Limb (tissue), 2 donors: ENCODE results near the gene ARID1B.
A peak's percentile ranks its signal among the peaks of the same experiment; 100 is the strongest.

Experiments used
- DNase-seq, 2 donors: peaks; one replicate each; pipeline ENCODE4 v3.0.0-alpha.2; 2016; ENCODE audit errors: extremely low spot score in 2 of 2

Gene ARID1B

DNA sequence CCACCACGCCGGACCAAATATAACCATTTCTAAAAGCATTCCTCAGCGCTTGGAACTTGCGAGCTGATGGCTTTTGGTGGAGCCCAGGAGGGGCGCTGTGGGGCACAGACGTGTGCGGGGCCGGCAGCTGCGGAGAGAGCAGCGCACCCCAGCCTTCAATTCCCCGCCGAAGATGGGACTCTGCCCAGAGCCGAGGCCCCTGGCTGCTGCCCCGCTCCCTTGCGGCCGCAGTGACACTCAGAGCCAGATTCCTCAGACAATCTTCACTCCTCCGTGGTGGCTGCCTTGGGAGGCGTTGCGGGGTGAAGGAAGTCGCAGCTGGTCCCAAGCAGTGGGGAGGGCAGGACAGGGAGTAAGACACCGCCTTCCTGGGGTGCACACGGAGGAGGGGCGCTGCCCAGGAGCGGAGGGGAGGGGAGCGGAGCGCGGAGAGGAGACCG, 458.4 kb downstream of the ARID1B start:
- DNase-seq, result peak in 1 of 2 donors; percentile 70

DNA sequence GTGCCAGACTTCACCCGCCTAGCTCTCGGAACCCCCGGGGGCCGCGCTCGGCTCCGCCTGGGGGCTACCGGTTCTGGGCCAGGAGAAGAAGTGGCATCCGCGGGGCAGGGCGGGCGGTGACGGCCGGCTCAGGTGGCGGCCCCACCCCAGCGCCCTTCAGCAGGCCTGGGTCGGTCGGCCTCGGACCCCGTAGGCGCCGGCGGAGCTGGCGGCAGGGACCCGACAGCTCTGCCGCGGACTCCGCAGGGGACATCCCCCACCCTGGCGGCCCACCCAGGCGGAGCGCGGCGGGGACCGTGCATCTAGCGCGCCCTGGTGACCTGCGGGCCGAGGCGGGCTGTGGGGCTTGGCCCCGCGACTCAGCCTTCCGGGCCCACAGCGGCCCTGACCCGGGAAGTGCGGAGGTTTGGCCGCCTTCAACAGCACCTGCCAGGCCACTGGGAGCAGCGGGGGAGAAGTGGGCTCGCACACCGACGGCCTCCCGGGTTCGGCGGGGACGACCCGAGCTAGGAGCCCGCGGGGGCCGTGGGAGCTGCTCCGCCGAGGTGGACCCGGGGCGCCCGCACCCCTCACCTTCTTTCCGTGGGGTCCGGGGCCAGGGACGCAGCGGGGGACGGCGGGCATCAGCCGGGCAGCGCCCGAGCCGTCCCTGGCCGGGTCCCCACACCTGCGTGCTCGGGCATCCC, 459.0 kb downstream of the ARID1B start:
- DNase-seq, result no peak

DNA sequence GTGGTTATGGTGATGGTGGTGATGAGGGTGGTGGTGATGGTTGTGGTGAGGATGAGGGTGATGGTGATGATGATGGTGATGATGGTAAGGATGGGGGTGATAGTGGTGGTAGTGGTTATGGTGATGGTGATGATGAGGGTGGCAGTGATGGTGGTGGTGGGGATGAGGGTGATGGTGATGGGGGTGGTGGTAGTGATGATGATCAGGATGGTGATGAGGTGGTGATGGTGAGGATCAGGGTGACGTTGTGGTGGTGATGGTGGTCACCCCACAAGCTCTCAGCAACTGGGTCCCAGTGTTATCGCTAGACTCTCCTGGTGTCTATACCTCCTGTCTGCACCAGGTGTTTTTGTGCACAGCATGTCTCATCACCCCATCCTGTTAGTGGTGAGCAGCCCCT, 461.2 kb downstream of the ARID1B start:
- no peak for DNase-seq

DNA sequence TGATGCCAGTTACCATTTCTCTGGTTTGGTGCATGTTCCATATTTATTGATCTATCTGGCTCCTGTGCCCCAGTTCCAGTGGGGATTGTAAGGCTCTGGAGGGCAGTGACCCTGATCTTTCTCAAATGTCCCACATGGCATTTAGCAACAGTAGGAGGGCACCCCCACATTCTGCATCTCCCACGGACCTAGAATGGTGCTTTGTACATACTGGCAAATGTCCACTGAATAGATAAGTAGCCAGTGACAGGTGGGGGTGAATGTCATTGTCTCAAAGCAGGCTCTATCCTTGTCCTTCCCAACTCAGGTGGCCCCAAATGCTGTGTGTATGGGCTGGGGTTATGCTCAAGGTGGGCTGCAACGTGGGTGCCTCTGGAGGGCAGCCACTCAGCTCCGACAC, 462.0 kb downstream of the ARID1B start:
- DNase-seq, result no peak

- no peak for DNase-seq
These were observed 462.5 kb downstream of the ARID1B start for GRCh38 chr6:157239671-157240058.

- no peak for DNase-seq
These were observed 463.1 kb downstream of the ARID1B start for GRCh38 chr6:157240059-157240959.

DNA sequence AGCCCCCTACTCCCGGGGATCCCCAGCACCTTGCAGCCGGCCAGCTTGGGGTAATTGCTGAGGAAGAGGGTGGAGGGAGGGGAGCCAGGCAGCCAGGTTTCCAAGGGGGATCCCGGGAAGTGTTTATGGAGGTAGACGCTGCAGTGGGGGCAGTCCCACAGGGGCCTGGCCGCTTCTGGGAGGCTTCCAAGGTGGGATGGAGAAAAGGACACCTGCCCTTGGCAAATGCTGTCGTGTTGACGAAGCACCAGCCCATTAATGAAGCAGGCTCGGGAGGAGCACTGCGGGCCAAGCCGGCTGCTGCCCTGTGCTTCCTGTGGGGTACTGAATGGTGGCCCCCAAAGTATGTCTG, 463.8 kb downstream of the ARID1B start:
- no peak for DNase-seq

DNA sequence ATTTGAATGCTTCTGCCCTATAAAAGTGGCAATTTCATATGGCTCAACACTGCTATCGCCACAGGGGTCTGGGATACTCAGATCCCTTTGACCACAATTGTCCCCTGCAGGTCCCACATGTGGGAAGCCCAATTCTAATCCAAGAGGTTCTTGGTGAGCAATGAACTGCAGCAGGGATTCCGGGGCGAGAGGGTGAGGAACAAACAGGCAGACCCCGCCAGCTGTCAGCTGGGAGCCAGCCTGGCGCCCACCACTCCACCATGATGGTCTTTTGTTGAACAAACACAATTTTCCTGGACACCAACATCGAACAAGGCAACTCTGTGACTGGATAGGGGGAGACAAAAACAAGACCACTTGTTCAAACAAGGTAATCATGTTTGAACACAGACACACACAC, 465.6 kb downstream of the ARID1B start:
- no peak for DNase-seq

- no peak for DNase-seq
These were observed 467.0 kb downstream of the ARID1B start for GRCh38 chr6:157244175-157244574.

GRCh38 chr6:157244780-157245179, 467.6 kb downstream of the ARID1B start:
- no peak for DNase-seq

- DNase-seq, result no peak
These were observed 468.3 kb downstream of the ARID1B start for GRCh38 chr6:157245436-157245835.

GRCh38 chr6:157246048-157246630, 469.0 kb downstream of the ARID1B start:
- DNase-seq, result no peak

- DNase-seq, result no peak
These were observed 469.8 kb downstream of the ARID1B start for GRCh38 chr6:157246771-157247484.

GRCh38 chr6:157248264-157248663, 471.1 kb downstream of the ARID1B start:
- DNase-seq, result no peak

DNA sequence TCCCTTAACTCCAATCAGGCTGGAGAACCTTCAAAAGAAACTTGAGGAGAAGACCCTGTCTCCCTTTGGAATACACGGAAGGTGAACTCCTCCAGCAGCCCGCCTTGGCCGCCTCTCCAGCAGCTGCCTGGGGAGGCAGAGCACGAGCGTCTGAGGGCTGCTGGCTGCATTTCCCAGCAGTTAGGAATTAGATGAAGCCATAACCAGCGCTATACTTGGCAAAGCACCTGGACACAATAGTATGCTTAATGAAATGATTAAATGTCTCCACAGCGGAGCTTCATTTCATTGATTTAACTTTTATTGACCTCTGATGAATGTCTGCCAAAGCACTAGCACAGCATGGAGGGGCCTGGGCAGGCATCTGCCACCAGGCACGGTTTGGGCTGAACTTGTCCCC, 472.6 kb downstream of the ARID1B start:
- DNase-seq, result no peak

- no peak for DNase-seq
These were observed 474.5 kb downstream of the ARID1B start for GRCh38 chr6:157251586-157252247.

- no peak for DNase-seq
These were observed 475.8 kb downstream of the ARID1B start for GRCh38 chr6:157253017-157253416.

DNA sequence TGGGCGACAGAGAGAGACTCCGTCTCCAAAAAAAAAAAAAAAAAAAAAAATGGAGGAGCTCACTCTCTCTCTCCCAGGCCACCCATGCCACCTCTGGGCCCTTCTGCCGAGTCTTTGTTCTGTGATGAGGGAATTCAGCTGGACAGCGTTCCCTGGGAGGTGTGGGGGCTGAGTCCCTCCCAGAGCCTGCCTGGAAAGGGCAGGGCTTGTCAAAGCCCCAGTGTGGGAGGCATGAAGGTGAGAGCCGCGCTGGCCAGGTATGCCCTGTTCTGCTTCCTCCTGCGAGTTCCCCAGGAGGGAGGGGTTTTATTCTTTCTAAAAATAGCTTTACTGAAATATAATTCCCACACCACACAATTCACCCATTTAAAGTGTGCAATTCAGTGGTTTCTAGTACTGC, 476.5 kb downstream of the ARID1B start:
- DNase-seq, result no peak

GRCh38 chr6:157254538-157254937, 477.4 kb downstream of the ARID1B start:
- no peak for DNase-seq

GRCh38 chr6:157255079-157255478, 477.9 kb downstream of the ARID1B start:
- no peak for DNase-seq

DNA sequence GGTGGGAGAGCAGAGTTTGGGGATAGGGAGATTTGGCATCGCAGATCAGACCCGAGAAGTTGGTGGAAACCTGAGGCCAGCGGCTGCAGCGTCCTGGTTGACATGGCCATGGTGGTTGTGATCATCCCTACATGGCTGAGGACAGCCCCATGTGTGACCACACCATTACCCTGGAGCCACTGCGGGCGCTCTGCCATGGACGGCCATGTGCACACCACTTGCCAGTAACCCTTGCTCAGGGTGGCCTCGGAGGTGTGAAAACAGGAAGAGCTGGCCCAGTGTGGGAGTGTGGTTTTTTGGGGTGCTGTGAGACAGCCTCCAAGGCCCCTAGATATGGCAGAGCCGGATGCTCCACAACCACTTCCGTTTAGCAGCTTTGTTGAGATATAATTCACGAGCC, 481.7 kb downstream of the ARID1B start:
- DNase-seq, result no peak
